GM12873 (cell line): ENCODE measurements around the gene DNAL4.

Source experiments
- CTCF ChIP-seq: IDR thresholded peaks from 2 replicates; pipeline ENCODE4 v1.5.1; 2012; ENCODE audit warnings: low read depth, mild to moderate bottlenecking, moderate library complexity, low read length, control low read depth; ENCODE audit not compliant: insufficient read depth; ENCODE audit errors: missing control alignments

The DNAL4 gene

GRCh38 chr22:38837414-38837928 is 43.5 kb upstream of the DNAL4 start:
- no peak for TF ChIP-seq CTCF

GRCh38 chr22:38835888-38836301 is 42.0 kb upstream of the DNAL4 start:
- TF ChIP-seq CTCF, result no peak

- no peak for TF ChIP-seq CTCF
Observed at GRCh38 chr22:38834991-38835390, 41.0 kb upstream of the DNAL4 start.

GRCh38 chr22:38834215-38834953 is 40.4 kb upstream of the DNAL4 start:
- no peak for TF ChIP-seq CTCF

GRCh38 chr22:38833061-38833460 is 39.1 kb upstream of the DNAL4 start:
- no peak for TF ChIP-seq CTCF

GRCh38 chr22:38832005-38832978 is 38.3 kb upstream of the DNAL4 start:
- TF ChIP-seq CTCF, result no peak

GRCh38 chr22:38831166-38831945 is 37.4 kb upstream of the DNAL4 start:
- TF ChIP-seq CTCF, result no peak
